Liver (tissue), 9 donors: ENCODE data around the gene P2RY4. TPM values are rescaled to one million over a fixed set of nuclear protein-coding genes. Genes with fewer than 3 reads are reported as not detected.

Source experiments
- DNase-seq: peaks from one replicate; pipeline ENCODE4 v3.0.0-alpha.2; 2017; ENCODE audit warnings: low spot score
- H3K27ac ChIP-seq, 2 donors: one replicate each; pipeline ENCODE4 v1.7.0; 2013; ENCODE audit warnings: inconsistent platforms in 2 of 2, low read length in 2 of 2, control low read depth in 1 of 2, low read depth in 1 of 2, mild to moderate bottlenecking in 1 of 2
- H3K27me3 ChIP-seq, 4 donors: one replicate each; pipeline versions ENCODE4 v1.6.1 to v1.7.0; 2013; ENCODE audit warnings: low read length in 3 of 4, inconsistent platforms in 1 of 4, mild to moderate bottlenecking in 1 of 4, moderate library complexity in 1 of 4; ENCODE audit not compliant: control insufficient read depth in 4 of 4, insufficient read depth in 4 of 4
- H3K36me3 ChIP-seq, 4 donors: one replicate each; pipeline versions ENCODE4 v1.6.1 to v1.7.0; 2013; ENCODE audit warnings: low read length in 3 of 4, mild to moderate bottlenecking in 3 of 4, low read depth in 1 of 4, moderate library complexity in 1 of 4; ENCODE audit not compliant: control insufficient read depth in 4 of 4, insufficient read depth in 3 of 4
- H3K4me1 ChIP-seq, 4 donors: one replicate each; pipeline versions ENCODE4 v1.6.1 to v1.7.0; 2013; ENCODE audit warnings: low read length in 3 of 4, mild to moderate bottlenecking in 3 of 4, moderate library complexity in 1 of 4; ENCODE audit not compliant: control insufficient read depth in 4 of 4, insufficient read depth in 4 of 4
- H3K4me3 ChIP-seq, 3 donors: one replicate each; pipeline versions ENCODE4 v1.6.1 to v1.7.0; 2013; ENCODE audit warnings: low read length in 3 of 3, control low read depth in 1 of 3, low read depth in 1 of 3, mild to moderate bottlenecking in 1 of 3
- H3K9ac ChIP-seq, 2 donors: one replicate each; pipeline ENCODE4 v1.7.0; 2013; ENCODE audit warnings: low read length in 2 of 2, mild to moderate bottlenecking in 2 of 2, moderate library complexity in 2 of 2, control low read depth in 1 of 2, low read depth in 1 of 2
- H3K9me3 ChIP-seq, 4 donors: one replicate each; pipeline versions ENCODE4 v1.6.1 to v1.7.0; 2013; ENCODE audit warnings: low read length in 3 of 4; ENCODE audit not compliant: control insufficient read depth in 4 of 4
- EGR1 ChIP-seq, 2 donors: IDR thresholded peaks; 2 replicates each; pipeline ENCODE4 v1.6.1; 2016 to 2018; ENCODE audit warnings: antibody characterized with exemption in 2 of 2, low read depth in 2 of 2
- FOXA1 ChIP-seq: IDR thresholded peaks from 2 replicates; pipeline ENCODE4 v1.6.1; 2016; ENCODE audit warnings: antibody characterized with exemption
- FOXA2 ChIP-seq: IDR thresholded peaks from 2 replicates; pipeline ENCODE4 v1.6.1; 2016; ENCODE audit warnings: antibody characterized with exemption
- GABPA ChIP-seq, 2 donors: IDR thresholded peaks in 1 of 2; conservative IDR thresholded peaks in 1 of 2; 2 replicates each; pipeline ENCODE4 v1.6.1; 2016; ENCODE audit warnings: antibody characterized with exemption in 2 of 2, mild to moderate bottlenecking in 1 of 2, moderate library complexity in 1 of 2
- HNF4A ChIP-seq, 2 donors: conservative IDR thresholded peaks; 2 replicates each; pipeline ENCODE4 v1.6.1; 2016; ENCODE audit warnings: antibody characterized with exemption in 2 of 2, mild to moderate bottlenecking in 2 of 2
- HNF4G ChIP-seq: IDR thresholded peaks from 2 replicates; pipeline ENCODE4 v1.6.1; 2016; ENCODE audit warnings: antibody characterized with exemption
- JUND ChIP-seq, 2 donors: IDR thresholded peaks; 2 replicates each; pipeline ENCODE4 v1.6.1; 2016; ENCODE audit warnings: antibody characterized with exemption in 2 of 2
- RAD21 ChIP-seq, 2 donors: IDR thresholded peaks; 2 replicates each; pipeline ENCODE4 v1.6.1; 2016; ENCODE audit warnings: antibody characterized with exemption in 2 of 2, mild to moderate bottlenecking in 2 of 2
- RXRA ChIP-seq, 2 donors: IDR thresholded peaks; 2 replicates each; pipeline ENCODE4 v1.6.1; 2017 to 2018; ENCODE audit warnings: antibody characterized with exemption in 2 of 2, mild to moderate bottlenecking in 1 of 2
- SP1 ChIP-seq: IDR thresholded peaks from 2 replicates; pipeline ENCODE4 v1.6.1; 2018; ENCODE audit warnings: antibody characterized with exemption, mild to moderate bottlenecking
- TAF1 ChIP-seq: conservative IDR thresholded peaks from 2 replicates; pipeline ENCODE4 v1.6.1; 2016; ENCODE audit warnings: antibody characterized with exemption, mild to moderate bottlenecking
- YY1 ChIP-seq: IDR thresholded peaks from 2 replicates; pipeline ENCODE4 v1.6.1; 2016; ENCODE audit warnings: antibody characterized with exemption, mild to moderate bottlenecking
- WGBS: extraction: QIAGEN DNeasy Blood & Tissue Kit; methylation state at CpG from one replicate; pipeline ENCODE4 v1.1.7; 2013; 5-methylcytosine and 5-hydroxymethylcytosine counted together
- polyA plus RNA-seq, 2 donors: library from polyadenylated mRNA; stranded (reverse) in 1 of 2; unstranded in 1 of 2; fragments of 200-250 nt in 1 of 2; fragments of >200 nt in 1 of 2; fragmentation: Nextera tagmentation in 1 of 2; extraction: Ambion mirVana in 1 of 2; gene quantifications; one replicate each; pipeline versions ENCODE4 v1.2.1 to v1.2.3, GENCODE V29; 2013 to 2015
- total RNA-seq, 2 donors: library from RNA; depleted of rRNA; stranded (reverse); fragments of >200 nt; gene quantifications; one replicate each; pipeline ENCODE4 v1.2.3, GENCODE V29; 2014
- TF ChIP-seq, protein P1 (sequence below): IDR thresholded peaks from 2 replicates; pipeline ENCODE4 v1.6.1; 2016; ENCODE audit warnings: antibody characterized with exemption, mild to moderate bottlenecking
- TF ChIP-seq, protein P2 (sequence below): IDR thresholded peaks from 2 replicates; pipeline ENCODE4 v1.6.1; 2016; ENCODE audit warnings: antibody characterized with exemption
- TF ChIP-seq, protein P3 (sequence below): fragments of 150-350 bp; IDR thresholded peaks from 2 replicates; pipeline ENCODE4 v1.5.1; 2017; ENCODE audit warnings: improper control_type of control experiment, low read depth, low read length; ENCODE audit not compliant: missing input control
- donor health status: healthy.
- donor health status: healthy.
- donor health status: healthy.
- donor health status: healthy.
- donor health status: healthy.

Gene P2RY4
- total and polyA plus RNA-seq, 4 donors = 0.08 to 0.28 TPM; not detected in 2

DNA sequence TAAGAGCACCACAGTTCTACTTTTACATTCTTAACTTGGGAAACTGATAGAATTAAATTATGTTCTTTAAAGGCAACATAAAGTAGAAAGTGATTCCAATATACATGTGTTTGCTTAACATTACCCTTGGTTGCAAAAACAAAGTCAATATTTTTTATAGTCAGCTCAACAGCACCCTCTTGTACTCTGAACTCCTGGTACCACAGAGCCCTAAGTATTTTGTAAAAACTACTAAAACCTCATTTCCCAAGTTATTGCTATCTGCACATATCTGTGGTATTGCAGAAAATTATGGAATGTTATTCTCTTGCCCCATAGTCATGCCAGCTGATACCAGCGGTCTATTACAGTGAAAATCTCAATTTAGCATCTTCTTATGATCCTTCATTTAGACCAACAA is 32.8 kb upstream of the P2RY4 start:
- no peak overlapping the region for H3K4me3 ChIP-seq
- H3K9me3 ChIP-seq = no peaks in the 10 kb centered on the region
- no peak for DNase-seq
- peaks cover 0 to 14% (median 12%) of the 10 kb centered on the region in 4 donors for H3K4me1 ChIP-seq
- H3K36me3 ChIP-seq = peaks cover 0 to 2% (median 0%) of the 10 kb centered on the region in 4 donors
- TF ChIP-seq, protein P1, sequence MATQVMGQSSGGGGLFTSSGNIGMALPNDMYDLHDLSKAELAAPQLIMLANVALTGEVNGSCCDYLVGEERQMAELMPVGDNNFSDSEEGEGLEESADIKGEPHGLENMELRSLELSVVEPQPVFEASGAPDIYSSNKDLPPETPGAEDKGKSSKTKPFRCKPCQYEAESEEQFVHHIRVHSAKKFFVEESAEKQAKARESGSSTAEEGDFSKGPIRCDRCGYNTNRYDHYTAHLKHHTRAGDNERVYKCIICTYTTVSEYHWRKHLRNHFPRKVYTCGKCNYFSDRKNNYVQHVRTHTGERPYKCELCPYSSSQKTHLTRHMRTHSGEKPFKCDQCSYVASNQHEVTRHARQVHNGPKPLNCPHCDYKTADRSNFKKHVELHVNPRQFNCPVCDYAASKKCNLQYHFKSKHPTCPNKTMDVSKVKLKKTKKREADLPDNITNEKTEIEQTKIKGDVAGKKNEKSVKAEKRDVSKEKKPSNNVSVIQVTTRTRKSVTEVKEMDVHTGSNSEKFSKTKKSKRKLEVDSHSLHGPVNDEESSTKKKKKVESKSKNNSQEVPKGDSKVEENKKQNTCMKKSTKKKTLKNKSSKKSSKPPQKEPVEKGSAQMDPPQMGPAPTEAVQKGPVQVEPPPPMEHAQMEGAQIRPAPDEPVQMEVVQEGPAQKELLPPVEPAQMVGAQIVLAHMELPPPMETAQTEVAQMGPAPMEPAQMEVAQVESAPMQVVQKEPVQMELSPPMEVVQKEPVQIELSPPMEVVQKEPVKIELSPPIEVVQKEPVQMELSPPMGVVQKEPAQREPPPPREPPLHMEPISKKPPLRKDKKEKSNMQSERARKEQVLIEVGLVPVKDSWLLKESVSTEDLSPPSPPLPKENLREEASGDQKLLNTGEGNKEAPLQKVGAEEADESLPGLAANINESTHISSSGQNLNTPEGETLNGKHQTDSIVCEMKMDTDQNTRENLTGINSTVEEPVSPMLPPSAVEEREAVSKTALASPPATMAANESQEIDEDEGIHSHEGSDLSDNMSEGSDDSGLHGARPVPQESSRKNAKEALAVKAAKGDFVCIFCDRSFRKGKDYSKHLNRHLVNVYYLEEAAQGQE = no peak
- TF ChIP-seq SP1 (no peak), JUND (IDR thresholded peaks at IDR 0.05) (no peak), HNF4G (no peak), FOXA1 (no peak), HNF4A (conservative IDR thresholded peaks at IDR 0.05) (no peak), TAF1 (no peak), FOXA2 (no peak), YY1 (no peak), RAD21 (IDR thresholded peaks at IDR 0.05) (no peak), EGR1 (IDR thresholded peaks at IDR 0.05; ENCODE audit: low read depth in 2 of 2) (no peak)
- TF ChIP-seq, protein P2, sequence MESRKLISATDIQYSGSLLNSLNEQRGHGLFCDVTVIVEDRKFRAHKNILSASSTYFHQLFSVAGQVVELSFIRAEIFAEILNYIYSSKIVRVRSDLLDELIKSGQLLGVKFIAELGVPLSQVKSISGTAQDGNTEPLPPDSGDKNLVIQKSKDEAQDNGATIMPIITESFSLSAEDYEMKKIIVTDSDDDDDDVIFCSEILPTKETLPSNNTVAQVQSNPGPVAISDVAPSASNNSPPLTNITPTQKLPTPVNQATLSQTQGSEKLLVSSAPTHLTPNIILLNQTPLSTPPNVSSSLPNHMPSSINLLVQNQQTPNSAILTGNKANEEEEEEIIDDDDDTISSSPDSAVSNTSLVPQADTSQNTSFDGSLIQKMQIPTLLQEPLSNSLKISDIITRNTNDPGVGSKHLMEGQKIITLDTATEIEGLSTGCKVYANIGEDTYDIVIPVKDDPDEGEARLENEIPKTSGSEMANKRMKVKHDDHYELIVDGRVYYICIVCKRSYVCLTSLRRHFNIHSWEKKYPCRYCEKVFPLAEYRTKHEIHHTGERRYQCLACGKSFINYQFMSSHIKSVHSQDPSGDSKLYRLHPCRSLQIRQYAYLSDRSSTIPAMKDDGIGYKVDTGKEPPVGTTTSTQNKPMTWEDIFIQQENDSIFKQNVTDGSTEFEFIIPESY = no peak
- H3K27ac ChIP-seq = no peak overlapping the region
- H3K27me3 ChIP-seq = no peaks in the 10 kb centered on the region
- WGBS = 0% methylated on average over 1 of the region's 1 CpG
- H3K9ac ChIP-seq = no peak overlapping the region

DNA sequence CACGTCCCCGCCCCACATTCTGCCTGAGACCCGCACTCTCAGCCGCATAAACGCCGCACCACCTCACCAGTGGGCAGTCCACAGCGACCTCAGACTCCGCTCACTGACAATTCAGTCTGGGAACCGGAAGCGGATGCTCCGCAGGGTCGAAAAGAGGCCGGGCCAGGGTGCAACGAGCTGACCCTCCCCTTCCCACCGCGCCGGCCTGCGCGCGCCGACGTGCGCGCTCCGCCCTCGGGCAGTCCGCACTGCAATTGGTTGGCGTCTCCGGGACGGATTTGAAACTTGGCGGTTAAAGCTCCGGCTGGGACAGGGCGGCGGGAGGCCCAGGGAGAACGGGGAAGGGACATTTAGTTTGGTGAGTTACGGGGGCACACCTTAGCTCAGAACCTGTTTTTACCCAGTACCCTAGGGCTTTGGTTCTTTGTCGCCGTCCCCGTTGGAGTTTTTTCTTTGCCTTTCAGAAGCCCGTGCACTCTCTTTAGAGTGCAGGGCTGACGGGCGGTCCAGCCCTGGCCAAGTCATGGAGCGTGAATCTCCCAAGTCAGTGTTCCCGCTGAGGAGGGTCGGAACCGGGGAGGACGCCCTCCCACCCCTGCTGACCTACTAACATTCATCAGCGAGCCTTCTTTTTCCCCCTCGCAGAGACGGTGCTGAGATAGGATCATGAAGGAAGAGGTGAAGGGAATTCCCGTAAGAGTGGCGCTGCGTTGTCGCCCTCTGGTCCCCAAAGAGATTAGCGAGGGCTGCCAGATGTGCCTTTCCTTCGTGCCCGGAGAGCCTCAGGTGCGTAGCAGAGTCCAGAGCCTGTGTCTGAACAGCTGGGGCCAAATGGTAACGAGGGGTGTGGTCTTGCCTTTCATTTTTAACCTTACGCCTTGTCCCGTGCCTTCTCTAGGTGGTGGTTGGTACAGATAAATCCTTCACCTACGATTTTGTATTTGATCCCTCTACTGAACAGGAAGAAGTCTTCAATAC is 30.1 kb upstream of the P2RY4 start, which contains the start of the genes KIF4A and PDZD11:
TSS of gene KIF4A (plus strand) at position 312 of the 978 bp plus-strand sequence. CDS start at position 667, 355 bp downstream.
TSS of gene PDZD11 (minus strand) at position 135 of the 978 bp plus-strand sequence. CDS start 586 bp downstream, outside the sequence.
- Histone ChIP-seq H3K27me3 (no peaks in the 10 kb centered on the region), H3K27ac (peak within 1 kb of the TSS in 1 of 2 donors; percentile 32), H3K36me3 (peaks cover 0 to 6% (median 2%) of the 10 kb centered on the region in 4 donors), H3K4me3 (peak within 1 kb of the TSS; percentile 60 to 90 (median 75)), H3K9me3 (no peaks in the 10 kb centered on the region), H3K9ac (peak within 1 kb of the TSS in 1 of 2 donors; percentile 63), H3K4me1 (peaks cover 0 to 14% (median 12%) of the 10 kb centered on the region in 4 donors)
- TF ChIP-seq, protein P3, sequence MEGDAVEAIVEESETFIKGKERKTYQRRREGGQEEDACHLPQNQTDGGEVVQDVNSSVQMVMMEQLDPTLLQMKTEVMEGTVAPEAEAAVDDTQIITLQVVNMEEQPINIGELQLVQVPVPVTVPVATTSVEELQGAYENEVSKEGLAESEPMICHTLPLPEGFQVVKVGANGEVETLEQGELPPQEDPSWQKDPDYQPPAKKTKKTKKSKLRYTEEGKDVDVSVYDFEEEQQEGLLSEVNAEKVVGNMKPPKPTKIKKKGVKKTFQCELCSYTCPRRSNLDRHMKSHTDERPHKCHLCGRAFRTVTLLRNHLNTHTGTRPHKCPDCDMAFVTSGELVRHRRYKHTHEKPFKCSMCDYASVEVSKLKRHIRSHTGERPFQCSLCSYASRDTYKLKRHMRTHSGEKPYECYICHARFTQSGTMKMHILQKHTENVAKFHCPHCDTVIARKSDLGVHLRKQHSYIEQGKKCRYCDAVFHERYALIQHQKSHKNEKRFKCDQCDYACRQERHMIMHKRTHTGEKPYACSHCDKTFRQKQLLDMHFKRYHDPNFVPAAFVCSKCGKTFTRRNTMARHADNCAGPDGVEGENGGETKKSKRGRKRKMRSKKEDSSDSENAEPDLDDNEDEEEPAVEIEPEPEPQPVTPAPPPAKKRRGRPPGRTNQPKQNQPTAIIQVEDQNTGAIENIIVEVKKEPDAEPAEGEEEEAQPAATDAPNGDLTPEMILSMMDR = no peak
- peak in 1 of 2 donors; percentile 23 for TF ChIP-seq HNF4A (conservative IDR thresholded peaks at IDR 0.05)
- peak; percentile 72 to 91 for TF ChIP-seq GABPA (IDR thresholded peaks at IDR 0.05 in 1 of 2, conservative IDR thresholded peaks at IDR 0.05 in 1 of 2)
- peak in 1 of 2 donors; percentile 20 for TF ChIP-seq RXRA (IDR thresholded peaks at IDR 0.05)
- under 1% methylated on average over 62 of the region's 62 CpGs for WGBS
- DNase-seq = peak; percentile 80
